ENCODE data around the gene GATAD2B. TPM values are rescaled to one million over a fixed set of nuclear protein-coding genes. Genes with fewer than 3 reads are reported as not detected.

Gene GATAD2B
- total and polyA plus RNA-seq, 2 of the 4 experiments (the other 2 are of a cell fraction): 3.8 to 6.2 TPM

GRCh38 chr1:153866045-153866850 lies 56.5 kb downstream of the GATAD2B start:
- intact Hi-C loops (cut with micrococcal nuclease): no loop called here

More at GRCh38 chr1:153866045-153866850, 56.5 kb downstream of the GATAD2B start:
- Histone ChIP-seq H3K56ac (ENCODE audit: extremely low read depth, insufficient read depth, low read length) (no peak overlapping the region), H2BK15ac (ENCODE audit: low read depth, low read length) (no peak overlapping the region), H4K20me1 (ENCODE audit: insufficient read depth, low read length) (peaks cover 30% of the 10 kb centered on the region), H3K27ac (ENCODE audit: insufficient read depth, low read length) (no peak overlapping the region), H2AK5ac (ENCODE audit: low read depth, low read length) (no peak overlapping the region), H3K4me1 (ENCODE audit: control insufficient read depth, insufficient read depth, low read length) (peaks cover 2% of the 10 kb centered on the region; the same call in 1 of the 2 replicates), H3K36me3 (ENCODE audit: control insufficient read depth, insufficient read depth, low read length) (peaks cover 2% of the 10 kb centered on the region; the same call in 1 of the 2 replicates), H3K18ac (ENCODE audit: low read depth, low read length) (no peak overlapping the region), H3K23ac (ENCODE audit: low read depth, low read length) (no peak overlapping the region; the same call in 1 of the 2 replicates), H2AK9ac (replicated peaks; ENCODE audit: low read depth, low read length, poor library complexity) (no peak overlapping the region), H2BK20ac (ENCODE audit: low read depth, low read length) (no peak overlapping the region), H3K9me3 (ENCODE audit: control insufficient read depth, insufficient read depth, low read length) (no peaks in the 10 kb centered on the region), H3K4ac (ENCODE audit: low read depth, low read length) (no peak overlapping the region), H3K9me1 (ENCODE audit: insufficient read depth, low read length) (peaks cover 12% of the 10 kb centered on the region; the same call in 1 of the 2 replicates), H3K14ac (replicated peaks; ENCODE audit: low read depth, low read length) (no peak overlapping the region), H2AFZ (replicated peaks; ENCODE audit: low read length, poor library complexity) (no peak overlapping the region), H4K91ac (ENCODE audit: insufficient read depth, low read depth, low read length) (no peak overlapping the region), H3K27me3 (ENCODE audit: control insufficient read depth, insufficient read depth, low read length) (no peaks in the 10 kb centered on the region), H3K4me2 (ENCODE audit: low read depth, low read length) (no peak overlapping the region), H3K79me1 (ENCODE audit: low read depth in 1 of 2, low read length in 2 of 2) (peaks cover 31 to 68% of the 10 kb centered on the region in 2 experiments), H4K5ac (ENCODE audit: low read depth, low read length) (no peak overlapping the region), H2BK120ac (ENCODE audit: low read depth, low read length) (no peak overlapping the region), H2BK5ac (ENCODE audit: low read depth, low read length, poor library complexity, severe bottlenecking) (no peak overlapping the region), H3K9ac (ENCODE audit: low read depth, low read length) (no peak overlapping the region), H4K8ac (ENCODE audit: low read depth in 2 of 2, low read length in 2 of 2) (no peak overlapping the region), H3K4me3 (ENCODE audit: insufficient read depth, low read depth, low read length) (no peak overlapping the region)
- dilution Hi-C loops (cut with HindIII; ENCODE audit: low sequenced_read_pairs, unreplicated experiment): no loop called here
- BruUV-seq (replicated peaks): no TSS peak
- DNase-seq (peak; percentile 63), ATAC-seq (ENCODE audit: low read depth) (no peak)
- CTCF ChIA-PET: interaction anchor here (0.6 kb wide), 1 partner anchor 101 kb away, joined by 3 read pairs; the partner anchor contains the start of gene CREB3L4
- in situ Hi-C loops (cut with MboI; ENCODE audit: low sequenced_read_pairs): no loop called here
- POLR2A ChIA-PET (ENCODE audit: unreplicated experiment): interaction anchor here (0.5 to 0.6 kb wide), 2 partner anchors 301 to 1832 kb away, joined by 3 to 10 read pairs; no protein-coding TSS in a partner anchor
- WGBS, 2 experiments (ENCODE audit: extremely low coverage in 2 of 2, insufficient read length in 1 of 2): no CpG with 5 or more reads among the region's 6 CpGs
- no peak for TF ChIP-seq MAFK (IDR thresholded peaks at IDR 0.05; ENCODE audit: low read depth, low read length)
- TF ChIP-seq CEBPB (IDR thresholded peaks at IDR 0.05; ENCODE audit: low read depth, low read length): peak; percentile 65
